Measurements from ENCODE around the gene HMMR.

DNA sequence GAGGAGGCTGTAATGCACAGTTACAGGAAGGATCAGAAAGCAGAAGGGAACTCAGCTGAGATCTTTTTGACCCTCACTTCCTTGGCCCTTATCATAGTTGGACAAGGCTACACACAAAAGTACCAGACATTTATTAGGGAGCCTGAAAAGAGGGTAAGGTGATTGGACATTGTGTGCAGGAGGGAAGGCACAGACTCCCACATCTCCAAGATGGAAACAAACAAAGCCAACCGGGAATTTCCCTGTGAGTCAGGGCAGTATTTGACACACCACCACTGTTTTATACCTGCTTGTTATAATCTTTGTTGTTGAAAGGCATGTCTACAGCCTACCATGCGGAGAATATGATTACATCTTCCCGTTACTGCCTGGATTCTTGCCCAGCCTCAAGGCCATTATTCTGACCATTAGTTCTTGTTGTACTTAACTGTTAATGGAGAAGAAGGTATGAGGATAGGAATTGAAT lies 26.0 kb upstream of the HMMR start:
- TF ChIP-seq EP300 (IDR thresholded peaks at IDR 0.05) (no peak), POLR2A (IDR thresholded peaks at IDR 0.05) (no peak)
- TF ChIP-seq, protein P1, sequence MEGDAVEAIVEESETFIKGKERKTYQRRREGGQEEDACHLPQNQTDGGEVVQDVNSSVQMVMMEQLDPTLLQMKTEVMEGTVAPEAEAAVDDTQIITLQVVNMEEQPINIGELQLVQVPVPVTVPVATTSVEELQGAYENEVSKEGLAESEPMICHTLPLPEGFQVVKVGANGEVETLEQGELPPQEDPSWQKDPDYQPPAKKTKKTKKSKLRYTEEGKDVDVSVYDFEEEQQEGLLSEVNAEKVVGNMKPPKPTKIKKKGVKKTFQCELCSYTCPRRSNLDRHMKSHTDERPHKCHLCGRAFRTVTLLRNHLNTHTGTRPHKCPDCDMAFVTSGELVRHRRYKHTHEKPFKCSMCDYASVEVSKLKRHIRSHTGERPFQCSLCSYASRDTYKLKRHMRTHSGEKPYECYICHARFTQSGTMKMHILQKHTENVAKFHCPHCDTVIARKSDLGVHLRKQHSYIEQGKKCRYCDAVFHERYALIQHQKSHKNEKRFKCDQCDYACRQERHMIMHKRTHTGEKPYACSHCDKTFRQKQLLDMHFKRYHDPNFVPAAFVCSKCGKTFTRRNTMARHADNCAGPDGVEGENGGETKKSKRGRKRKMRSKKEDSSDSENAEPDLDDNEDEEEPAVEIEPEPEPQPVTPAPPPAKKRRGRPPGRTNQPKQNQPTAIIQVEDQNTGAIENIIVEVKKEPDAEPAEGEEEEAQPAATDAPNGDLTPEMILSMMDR (IDR thresholded peaks at IDR 0.05), result no peak

Data from tibial nerve (tissue), 4 donors.